ENCODE data around the gene SIK1.
A peak's percentile ranks its signal among the peaks of the same experiment; 100 is the strongest.
"Not testable (repeated sequence)": the region's sequence is repeated elsewhere in the genome, so short reads cannot be mapped to it uniquely, and the experiment has no call there.

SIK1 gene

GRCh38 chr21:43383351-43383750, 43.6 kb downstream of the SIK1 start:
- DNase-seq, result not testable (repeated sequence)

- not testable (repeated sequence) for DNase-seq
Measured at GRCh38 chr21:43382902-43383301, 44.0 kb downstream of the SIK1 start.

GRCh38 chr21:43380852-43381533, 45.9 kb downstream of the SIK1 start:
- not testable (repeated sequence) for DNase-seq

- not testable (repeated sequence) for DNase-seq
Measured at GRCh38 chr21:43380337-43380736, 46.6 kb downstream of the SIK1 start.

GRCh38 chr21:43379626-43380122, 47.3 kb downstream of the SIK1 start:
- DNase-seq, result not testable (repeated sequence)

- DNase-seq, result no peak
Measured at GRCh38 chr21:43376478-43376882, 50.5 kb downstream of the SIK1 start.

- DNase-seq, result no peak
Measured at GRCh38 chr21:43375837-43376477, 51.0 kb downstream of the SIK1 start.

- DNase-seq, result no peak
Measured at GRCh38 chr21:43375006-43375836, 51.7 kb downstream of the SIK1 start.

GRCh38 chr21:43374228-43374885, 52.6 kb downstream of the SIK1 start:
- no peak for DNase-seq

GRCh38 chr21:43373362-43374227, 53.3 kb downstream of the SIK1 start:
- no peak for DNase-seq

GRCh38 chr21:43372663-43373361, 54.1 kb downstream of the SIK1 start:
- DNase-seq, result no peak

- DNase-seq, result no peak
Measured at GRCh38 chr21:43371786-43372185, 55.1 kb downstream of the SIK1 start.

- DNase-seq, result no peak
Measured at GRCh38 chr21:43370888-43371570, 55.9 kb downstream of the SIK1 start.

GRCh38 chr21:43370091-43370658, 56.8 kb downstream of the SIK1 start:
- DNase-seq, result no peak

GRCh38 chr21:43369596-43370090, 57.3 kb downstream of the SIK1 start:
- DNase-seq, result no peak

- peak; percentile 70 for DNase-seq
Measured at GRCh38 chr21:43369124-43369523, 57.8 kb downstream of the SIK1 start.

- no peak for DNase-seq
Measured at GRCh38 chr21:43368685-43369084, 58.2 kb downstream of the SIK1 start.

- no peak for DNase-seq
Measured at GRCh38 chr21:43367859-43368258, 59.1 kb downstream of the SIK1 start.

GRCh38 chr21:43367296-43367695, 59.6 kb downstream of the SIK1 start:
- no peak for DNase-seq

- DNase-seq, result no peak
Measured at GRCh38 chr21:43366656-43367055, 60.3 kb downstream of the SIK1 start.

Measured in EL (cell line).